Right ventricle myocardium inferior (tissue), 1 donor: ENCODE measurements around the gene TAX1BP3. TPM values are rescaled to one million over a fixed set of nuclear protein-coding genes. Genes with fewer than 3 reads are reported as not detected.
"Not testable (repeated sequence)": the region's sequence is repeated elsewhere in the genome, so short reads cannot be mapped to it uniquely, and the experiment has no call there.

Source experiments
- ATAC-seq: fragments of 200-7000 bp; cut with Tn5 transposase; one replicate; pipeline ENCODE4 v1.9.1; 2020; ENCODE audit warnings: mild to moderate bottlenecking, moderate library complexity
- DNase-seq: peaks from one replicate; pipeline ENCODE4 v3.0.0; 2021; ENCODE audit errors: missing footprints
- intact Hi-C: fragments of 100-400 bp; cut with DNase I; formaldehyde crosslinking; loops from one replicate; pipeline ENCODE4 v1.11.0; 2022
- long read RNA-seq: library from polyadenylated mRNA; unstranded; transcript quantifications from one replicate; pipeline ENCODE4 v2.0.0, GENCODE V29; 2021
- total RNA-seq: library from RNA; stranded (reverse); fragmentation: NEBNext Ultra II Directional; extraction: Animal tissue kit (Norgen Biotek cat#: 25700); gene quantifications from one replicate; pipeline ENCODE4 v1.2.1, GENCODE V29; 2021
- donor health status: DM: no; HTN: yes; CAD: no; lungs with severe emphysema.

The TAX1BP3 gene, protein sequence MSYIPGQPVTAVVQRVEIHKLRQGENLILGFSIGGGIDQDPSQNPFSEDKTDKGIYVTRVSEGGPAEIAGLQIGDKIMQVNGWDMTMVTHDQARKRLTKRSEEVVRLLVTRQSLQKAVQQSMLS
- 157 TPM for total RNA-seq
- long read RNA-seq, transcript TAX1BP3-201 (4 exons, 1,377 nt) = major isoform, 23 of 24 reads
- long read RNA-seq, partial matches to known transcripts = 0 of 24 reads
- long read RNA-seq, other reads (novel, unspliced or antisense) = 1 of 24 reads

GRCh38 chr17:3668279-3669084 lies at the start of gene TAX1BP3, which contains the start of gene EMC6:
Gene TAX1BP3, minus strand, starts transcription at chr17:3668578. Its CDS starts 52 bp downstream, at chr17:3668526.
Gene EMC6, plus strand, starts transcription at chr17:3668812. Its CDS starts 335 bp downstream, at chr17:3669147.
- intact Hi-C loops = no loop called here
- peak; percentile 94 for ATAC-seq
- DNase-seq = peak; percentile 100

GRCh38 chr17:3715296-3715695 lies 46.9 kb upstream of the TAX1BP3 start:
- DNase-seq = no peak
- ATAC-seq = no peak
- intact Hi-C loops = no loop called here

DNA sequence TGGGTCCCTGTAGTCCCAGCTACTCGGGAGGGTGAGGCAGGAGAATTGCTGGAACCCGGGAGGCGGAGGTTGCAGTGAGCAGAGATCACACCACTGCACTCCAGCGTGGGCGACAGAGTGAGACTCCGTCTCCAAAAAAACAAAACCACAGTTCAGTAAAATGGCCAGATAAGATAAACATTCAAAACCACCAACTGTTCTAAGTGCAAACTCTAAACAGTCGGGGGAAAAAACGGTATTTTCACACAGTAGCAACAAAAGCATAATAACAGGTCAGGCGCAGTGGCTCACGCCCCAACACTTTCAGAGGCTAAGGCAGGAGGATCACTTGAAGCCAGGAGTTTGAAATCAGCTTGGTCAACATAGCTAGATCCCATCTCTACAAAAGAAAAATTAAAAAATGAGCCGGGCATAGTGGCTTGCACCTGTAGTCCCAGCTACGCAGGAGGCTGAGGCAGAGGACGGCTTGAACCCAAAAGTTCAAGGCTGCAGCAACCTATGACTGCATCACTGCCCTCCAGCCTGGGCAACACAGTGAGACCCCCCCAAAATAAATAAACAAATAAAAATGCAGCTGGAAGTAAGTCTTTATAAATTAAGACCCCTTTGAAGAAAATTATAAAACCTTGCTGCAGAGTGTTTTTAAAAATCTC lies 44.6 kb upstream of the TAX1BP3 start:
- intact Hi-C loops = no loop called here
- DNase-seq = no peak
- no peak for ATAC-seq

- no peak for DNase-seq
- intact Hi-C loops = no loop called here
- no peak for ATAC-seq
These were observed 42.6 kb upstream of the TAX1BP3 start for GRCh38 chr17:3710951-3711383.

DNA sequence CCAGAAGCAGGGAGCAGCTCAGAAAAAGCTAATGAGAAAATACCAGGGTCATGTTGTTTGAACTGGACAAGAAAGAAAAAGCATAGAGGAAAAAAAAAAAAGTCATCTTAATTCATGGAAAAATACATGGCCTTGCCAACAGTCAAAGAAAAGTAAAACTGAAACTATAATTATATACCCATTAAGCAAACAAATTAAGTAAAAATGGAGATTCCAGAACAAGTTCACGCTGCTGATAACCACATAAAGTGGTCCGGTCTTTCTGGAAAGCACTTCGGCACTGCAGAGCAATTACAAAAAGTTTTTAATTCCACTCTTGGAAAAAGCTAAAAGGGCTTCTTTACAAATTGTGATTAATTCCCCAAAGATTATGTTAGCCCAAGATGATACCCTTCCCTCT lies 40.0 kb upstream of the TAX1BP3 start:
- DNase-seq (no peak), ATAC-seq (no peak)
- intact Hi-C loops = no loop called here

DNA sequence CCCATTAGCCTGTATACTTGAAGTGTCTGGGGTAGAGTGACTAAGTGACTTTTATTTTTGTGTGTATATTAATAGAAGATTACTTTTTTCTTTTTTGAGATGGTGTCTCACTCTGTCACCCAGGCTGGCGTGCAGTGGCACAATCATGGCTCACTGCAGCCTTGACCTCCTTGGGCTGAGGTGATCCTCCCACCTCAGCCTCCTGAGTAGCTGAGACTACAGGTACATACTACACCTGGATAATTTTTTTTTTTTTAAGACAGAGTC lies 37.3 kb upstream of the TAX1BP3 start:
- intact Hi-C loops, DNase-seq, ATAC-seq: not testable (repeated sequence)

- DNase-seq = peak; percentile 6
- intact Hi-C loops = no loop called here
- no peak for ATAC-seq
These were observed 36.7 kb upstream of the TAX1BP3 start for GRCh38 chr17:3704931-3705717.

DNA sequence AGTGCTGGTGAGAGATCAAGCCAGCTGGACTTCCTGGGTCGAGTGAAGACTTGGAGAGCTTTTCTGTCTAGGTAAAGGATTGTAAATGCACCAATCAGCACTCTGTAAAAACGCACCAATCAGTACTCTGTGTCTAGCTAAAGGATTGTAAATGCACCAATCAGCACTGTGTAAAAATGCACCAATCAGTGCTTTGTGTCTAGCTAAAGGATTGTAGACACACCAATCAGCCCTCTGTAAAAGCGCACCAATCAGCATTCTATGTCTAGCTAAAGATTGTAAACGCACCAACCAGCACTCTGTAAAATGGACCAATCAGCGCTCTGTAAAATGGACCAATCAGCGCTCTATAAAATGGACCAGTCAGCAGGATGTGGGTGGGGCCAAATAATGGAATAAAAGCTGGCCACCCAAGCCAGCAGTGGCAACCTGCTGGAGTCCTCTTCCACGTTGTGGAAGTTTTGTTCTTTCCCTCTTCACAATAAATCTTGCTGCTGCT lies 33.7 kb upstream of the TAX1BP3 start:
- ATAC-seq, intact Hi-C loops, DNase-seq: not testable (repeated sequence)

- peak; percentile 4 for DNase-seq
- no peak for ATAC-seq
- intact Hi-C loops = no loop called here
These were observed 31.6 kb upstream of the TAX1BP3 start for GRCh38 chr17:3699951-3700350.

DNA sequence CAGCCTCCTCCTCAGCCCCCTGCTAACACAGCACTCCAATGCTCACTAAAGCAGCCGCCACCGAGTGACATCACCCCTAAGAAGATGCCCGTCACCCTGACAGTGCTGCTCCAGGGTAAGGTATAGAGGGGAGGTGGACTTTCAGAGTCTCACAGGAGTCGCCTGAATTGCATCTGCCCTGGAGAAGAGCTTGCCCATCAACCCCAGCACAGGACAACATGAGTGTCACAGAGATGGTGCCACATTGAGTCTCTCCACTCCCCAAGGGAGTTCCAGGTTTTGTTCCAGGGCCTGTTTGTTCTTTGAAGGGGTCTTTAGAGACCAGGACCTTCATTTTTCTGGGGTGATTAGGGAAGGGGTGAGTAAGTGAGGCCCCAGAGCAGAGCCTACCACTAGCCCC lies 29.8 kb upstream of the TAX1BP3 start:
- peak; percentile 17 for DNase-seq
- intact Hi-C loops = no loop called here
- no peak for ATAC-seq

DNA sequence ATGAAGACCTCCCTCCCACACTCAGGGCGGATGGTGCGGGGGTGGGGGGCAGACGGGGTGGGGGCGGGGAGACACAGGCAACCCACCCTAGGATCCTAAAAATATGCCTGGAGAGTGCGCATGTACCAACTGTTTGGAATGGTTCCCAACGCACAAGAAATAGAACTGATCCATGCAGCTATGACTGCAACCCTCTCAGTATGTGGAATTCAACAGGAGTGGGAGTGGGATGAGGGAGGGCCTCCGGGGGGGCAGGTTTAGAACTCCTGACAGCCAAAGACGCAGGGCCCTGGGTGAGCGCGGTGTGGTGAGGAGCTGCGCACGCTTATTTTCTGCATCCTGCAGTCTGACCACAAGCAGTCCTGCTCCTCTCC lies 28.7 kb upstream of the TAX1BP3 start:
- ATAC-seq (peak; percentile 42), DNase-seq (peak; percentile 11)
- intact Hi-C loops = no loop called here

DNA sequence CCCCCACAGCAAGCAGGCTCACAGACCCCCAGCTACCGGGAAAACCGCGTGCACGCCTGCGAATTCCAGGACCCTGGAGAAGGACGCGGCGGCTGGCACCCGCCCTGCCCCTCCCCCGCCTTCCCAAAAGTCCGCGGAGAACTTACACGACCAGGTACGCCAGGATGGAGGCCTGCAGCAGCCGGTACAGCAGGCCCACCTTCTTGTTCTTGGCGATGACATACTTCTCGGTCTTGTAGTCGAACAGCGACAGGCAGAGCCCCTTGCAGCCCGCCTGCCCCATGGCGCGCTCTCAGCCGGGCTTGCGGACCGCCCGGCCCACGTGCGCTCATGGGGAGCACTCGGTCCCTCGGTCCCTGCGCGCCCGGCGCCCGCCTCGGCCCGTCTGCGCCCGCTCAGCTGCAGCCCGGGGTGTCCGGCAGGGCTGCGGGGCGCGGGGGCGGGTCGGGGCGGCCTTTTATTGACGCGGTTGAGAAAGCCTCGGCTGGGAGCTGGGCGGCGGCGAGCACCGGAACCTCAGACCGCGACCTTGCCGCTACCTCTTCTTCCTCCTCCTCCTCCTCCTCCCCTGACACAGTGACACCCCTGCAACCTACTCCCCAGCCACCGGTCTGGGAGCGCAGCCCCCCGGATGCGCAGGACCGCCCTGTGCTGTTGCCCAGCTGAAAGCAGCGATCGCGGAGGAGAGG lies 27.5 kb upstream of the TAX1BP3 start, which contains the start of gene P2RX5:
TSS of gene P2RX5 (minus strand) at position 433 of the 689 bp plus-strand sequence. CDS start at position 283, 150 bp downstream.
- intact Hi-C loops = no loop called here
- peak; percentile 36 for ATAC-seq
- peak; percentile 70 for DNase-seq

DNA sequence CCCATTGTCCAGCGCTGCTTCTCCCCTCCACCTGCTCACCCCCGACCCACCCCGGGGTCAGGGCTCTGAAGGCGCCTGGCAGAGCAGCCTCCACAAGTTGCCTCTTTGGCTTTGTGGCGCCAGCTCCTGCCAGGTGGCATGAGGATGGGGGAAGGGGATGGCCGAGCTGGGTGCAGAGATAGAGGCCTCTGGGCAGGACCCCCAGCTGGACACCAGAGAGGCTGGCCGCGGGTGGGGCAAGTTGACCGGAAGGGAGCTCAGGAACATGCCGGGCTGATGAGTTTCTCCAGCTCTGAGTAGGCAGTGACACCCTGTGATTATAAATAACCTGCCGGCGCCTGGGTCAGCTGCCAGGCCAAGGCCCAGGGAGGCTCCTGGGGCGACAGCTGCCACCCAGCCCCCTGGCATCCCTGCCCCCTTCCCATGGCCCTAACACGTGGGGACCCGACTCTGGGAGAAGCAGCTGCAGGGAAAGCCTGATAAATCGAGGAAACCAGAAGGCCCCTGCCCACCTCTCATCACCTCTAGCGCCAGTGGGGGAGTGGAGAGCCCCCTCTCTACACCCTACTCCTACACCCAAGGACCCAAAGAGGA lies 26.8 kb upstream of the TAX1BP3 start:
- intact Hi-C loops = no loop called here
- DNase-seq = peak; percentile 73
- ATAC-seq = peak; percentile 84

DNA sequence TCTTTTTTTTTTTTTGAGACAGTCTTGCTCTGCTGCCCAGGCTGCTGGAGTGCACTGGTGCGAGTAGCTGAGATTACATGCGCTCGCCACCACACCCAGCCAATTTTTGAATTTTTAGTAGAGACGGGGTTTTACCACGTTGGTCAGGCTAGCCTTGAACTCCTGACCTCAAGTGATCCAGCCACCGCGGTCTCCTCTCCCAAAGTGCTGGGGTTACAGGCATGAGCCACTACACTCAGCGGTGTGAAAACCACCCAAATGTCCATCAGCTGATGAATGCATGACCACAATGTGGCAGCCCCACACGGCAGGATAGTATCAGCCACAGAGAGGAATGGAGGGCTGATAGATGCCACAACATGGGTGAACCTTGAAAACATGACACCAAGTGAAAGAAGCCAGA lies 25.5 kb upstream of the TAX1BP3 start:
- intact Hi-C loops = no loop called here
- DNase-seq = peak; percentile 11
- no peak for ATAC-seq

DNA sequence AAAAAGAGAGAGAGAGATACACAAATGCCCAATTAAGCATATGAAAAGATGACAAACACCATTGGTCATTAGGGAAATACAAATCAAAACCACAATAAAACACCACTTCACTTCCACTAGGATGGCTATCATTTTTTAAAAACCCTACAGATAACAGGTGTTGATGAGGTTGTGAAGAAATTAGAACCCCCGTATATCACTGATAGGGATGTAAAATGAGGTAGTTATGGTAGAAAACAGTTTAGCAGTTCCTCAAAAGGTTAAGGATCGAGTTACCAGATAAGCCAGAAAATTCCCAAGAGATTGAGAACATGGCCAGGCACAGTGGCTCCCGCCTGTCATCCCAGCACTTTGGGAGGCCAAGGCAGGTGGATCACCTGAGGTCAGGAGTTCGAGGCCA lies 24.8 kb upstream of the TAX1BP3 start:
- DNase-seq = no peak
- intact Hi-C loops = no loop called here
- no peak for ATAC-seq

DNA sequence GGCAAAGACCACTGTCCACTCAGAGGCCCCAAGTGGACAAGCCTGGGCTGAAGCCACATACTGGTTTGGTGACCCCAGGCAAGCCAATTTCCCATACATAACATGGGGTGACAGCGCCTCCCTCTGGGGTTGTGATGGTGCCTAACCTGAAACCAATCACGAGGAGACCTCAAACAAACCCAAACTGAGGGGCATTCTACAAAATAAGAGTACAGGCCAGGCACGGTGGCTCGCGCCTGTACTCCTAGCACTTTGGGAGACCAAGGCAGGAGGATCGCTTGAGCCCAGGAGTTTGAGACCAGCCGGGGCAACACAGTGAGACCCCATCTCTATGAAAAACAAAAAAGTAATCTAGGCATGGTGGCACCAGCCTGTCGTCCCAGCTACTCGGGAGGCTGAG lies 24.0 kb upstream of the TAX1BP3 start:
- no peak for ATAC-seq
- intact Hi-C loops = no loop called here
- DNase-seq = peak; percentile 37

DNA sequence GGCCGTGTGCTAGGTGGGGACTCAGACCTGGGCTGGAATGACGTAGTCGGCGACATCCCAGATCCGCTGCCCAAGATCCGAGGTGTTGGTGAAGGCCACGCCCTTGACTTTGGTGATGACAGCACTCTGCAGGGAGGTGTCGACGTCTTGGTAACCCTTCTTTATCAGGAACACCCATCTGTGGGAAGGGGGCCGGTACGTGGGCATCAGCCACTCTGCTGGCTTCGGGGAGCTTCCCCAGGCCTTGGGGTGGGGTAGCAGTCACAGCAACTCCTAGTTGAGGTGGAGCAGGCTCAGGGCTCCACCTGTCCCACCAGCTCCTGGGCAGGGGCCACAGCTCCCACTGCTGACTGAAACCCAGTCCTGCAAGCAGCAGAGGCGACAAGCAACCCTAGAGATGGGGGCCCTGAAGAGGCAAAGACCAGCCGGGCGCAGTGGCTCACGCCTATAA lies 23.3 kb upstream of the TAX1BP3 start:
- ATAC-seq (no peak), DNase-seq (peak; percentile 34)
- intact Hi-C loops = no loop called here
